Measurements from ENCODE around the gene NMNAT3. TPM values are rescaled to one million over a fixed set of nuclear protein-coding genes. Genes with fewer than 3 reads are reported as not detected.

NMNAT3 gene
- total RNA-seq, 1 experiment from 2014 or later, result 1.3 TPM

DNA sequence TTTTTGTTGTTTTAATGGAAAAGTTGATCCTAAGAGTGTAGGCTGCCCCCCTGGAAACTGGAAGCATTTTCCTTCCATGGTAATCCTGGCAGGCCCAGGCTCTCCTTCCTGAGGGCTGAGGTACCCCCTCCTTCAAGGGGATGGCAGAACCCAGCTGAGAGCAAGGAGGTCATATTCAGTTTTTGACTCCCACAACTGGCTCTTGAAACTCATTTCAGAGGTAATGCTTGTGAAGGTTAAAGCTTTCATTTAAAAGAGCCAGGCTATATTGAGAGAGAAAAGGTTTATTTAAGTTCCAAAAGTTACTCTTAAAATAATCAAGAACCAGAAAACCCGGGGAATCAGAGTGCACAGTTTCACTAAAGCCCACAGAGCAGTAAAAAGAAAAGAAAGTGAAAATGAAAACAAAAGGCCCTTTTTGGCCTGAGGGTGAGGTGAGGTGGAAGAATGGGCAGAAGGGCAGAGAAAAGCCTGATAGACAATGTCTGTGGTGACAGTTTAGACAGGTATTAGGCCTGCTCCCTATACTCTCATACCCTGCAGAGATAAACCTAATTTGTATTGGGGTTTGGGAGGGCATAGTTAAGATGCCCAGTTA, 91.3 kb downstream of the NMNAT3 start:
- Histone ChIP-seq H3K9me3 (ENCODE audit: control insufficient read depth, low read depth, low read length) (no peaks in the 10 kb centered on the region), H3K4me2 (ENCODE audit: insufficient read depth, insufficient read length, low read length) (no peak overlapping the region), H2BK12ac (ENCODE audit: insufficient read length, low read depth, low read length) (no peak overlapping the region), H2AK5ac (ENCODE audit: insufficient read length, low read length) (no peak overlapping the region), H3K14ac (ENCODE audit: insufficient read depth, low read length) (no peak overlapping the region), H2BK20ac (ENCODE audit: low read depth, low read length, poor library complexity, severe bottlenecking) (no peak overlapping the region), H2BK15ac (ENCODE audit: low read depth, low read length) (no peak overlapping the region), H3K4ac (ENCODE audit: low read depth, low read length) (no peak overlapping the region), H4K8ac (replicated peaks; ENCODE audit: insufficient read length, low read depth, low read length) (no peak overlapping the region), H3K79me2 (ENCODE audit: insufficient read depth, low read length) (no peaks in the 10 kb centered on the region), H2BK5ac (ENCODE audit: insufficient read length, low read length) (no peak overlapping the region), H3K23me2 (ENCODE audit: insufficient read length, low read depth, low read length, poor library complexity, severe bottlenecking) (no peaks in the 10 kb centered on the region), H4K20me1 (ENCODE audit: control insufficient read depth, insufficient read depth, insufficient read length) (no peaks in the 10 kb centered on the region), H4K5ac (ENCODE audit: insufficient read length, low read depth, low read length) (no peak overlapping the region), H3T11ph (ENCODE audit: low read length) (no peak overlapping the region), H3K9ac (ENCODE audit: extremely low read depth, insufficient read length, low read length) (no peak overlapping the region), H3K27ac (ENCODE audit: insufficient read length, low read depth, low read length) (no peak overlapping the region), H3K18ac (ENCODE audit: insufficient read length, low read depth, low read length) (no peak overlapping the region), H3K4me1 (ENCODE audit: insufficient read depth, low read length) (no peaks in the 10 kb centered on the region), H3K79me1 (ENCODE audit: insufficient read depth, low read depth, low read length, poor library complexity, severe bottlenecking) (no peaks in the 10 kb centered on the region), H3K23ac (ENCODE audit: insufficient read length, low read depth, low read length) (no peak overlapping the region), H4K91ac (ENCODE audit: insufficient read length, low read depth, low read length) (no peak overlapping the region), H3K27me3 (ENCODE audit: insufficient read depth, low read length) (no peaks in the 10 kb centered on the region), H2AFZ (ENCODE audit: low read length) (no peak overlapping the region), H2BK120ac (ENCODE audit: low read depth, low read length, poor library complexity, severe bottlenecking) (no peak overlapping the region), H3K56ac (ENCODE audit: insufficient read length, low read depth, low read length) (no peak overlapping the region)
- 0 out of 2 replicates have a peak, but pooled peaks cover 2% of the 10 kb centered on the region for H3K27me3 Mint-ChIP-seq (ENCODE audit: low read depth)
- no peak overlapping the region for H3K4me3 Mint-ChIP-seq
- no peak for DNase-seq
- no CpG with 5 or more reads among the region's 1 CpG for WGBS (ENCODE audit: extremely low coverage, insufficient read length, low lambda C conversion rate)
- H3K9me3 Mint-ChIP-seq, result peaks cover 0 to 5% of the 10 kb centered on the region in 2 experiments; a peak in 1 of 5 replicates
- TF ChIP-seq, protein P1, sequence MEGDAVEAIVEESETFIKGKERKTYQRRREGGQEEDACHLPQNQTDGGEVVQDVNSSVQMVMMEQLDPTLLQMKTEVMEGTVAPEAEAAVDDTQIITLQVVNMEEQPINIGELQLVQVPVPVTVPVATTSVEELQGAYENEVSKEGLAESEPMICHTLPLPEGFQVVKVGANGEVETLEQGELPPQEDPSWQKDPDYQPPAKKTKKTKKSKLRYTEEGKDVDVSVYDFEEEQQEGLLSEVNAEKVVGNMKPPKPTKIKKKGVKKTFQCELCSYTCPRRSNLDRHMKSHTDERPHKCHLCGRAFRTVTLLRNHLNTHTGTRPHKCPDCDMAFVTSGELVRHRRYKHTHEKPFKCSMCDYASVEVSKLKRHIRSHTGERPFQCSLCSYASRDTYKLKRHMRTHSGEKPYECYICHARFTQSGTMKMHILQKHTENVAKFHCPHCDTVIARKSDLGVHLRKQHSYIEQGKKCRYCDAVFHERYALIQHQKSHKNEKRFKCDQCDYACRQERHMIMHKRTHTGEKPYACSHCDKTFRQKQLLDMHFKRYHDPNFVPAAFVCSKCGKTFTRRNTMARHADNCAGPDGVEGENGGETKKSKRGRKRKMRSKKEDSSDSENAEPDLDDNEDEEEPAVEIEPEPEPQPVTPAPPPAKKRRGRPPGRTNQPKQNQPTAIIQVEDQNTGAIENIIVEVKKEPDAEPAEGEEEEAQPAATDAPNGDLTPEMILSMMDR (conservative IDR thresholded peaks at IDR 0.05), result no peak
- no peaks in the 10 kb centered on the region for H3K36me3 Mint-ChIP-seq (ENCODE audit: insufficient read depth in 1 of 3, low read depth in 3 of 3)
- H3K4me1 Mint-ChIP-seq, result no peaks in the 10 kb centered on the region
- no peak overlapping the region for H3K27ac Mint-ChIP-seq
